HG03025 (cell line): Measurements from ENCODE around the gene OR10D3.
"Not testable (repeated sequence)": the region's sequence is repeated elsewhere in the genome, so short reads cannot be mapped to it uniquely, and the experiment has no call there.

Source experiments
- ATAC-seq: cut with Tn5 transposase; IDR thresholded peaks from one replicate; pipeline ENCODE4 v1.9.1; 2021; ENCODE audit warnings: mild to moderate bottlenecking, moderate library complexity; ENCODE audit not compliant: unreplicated experiment, low FRiP score

OR10D3 gene, protein sequence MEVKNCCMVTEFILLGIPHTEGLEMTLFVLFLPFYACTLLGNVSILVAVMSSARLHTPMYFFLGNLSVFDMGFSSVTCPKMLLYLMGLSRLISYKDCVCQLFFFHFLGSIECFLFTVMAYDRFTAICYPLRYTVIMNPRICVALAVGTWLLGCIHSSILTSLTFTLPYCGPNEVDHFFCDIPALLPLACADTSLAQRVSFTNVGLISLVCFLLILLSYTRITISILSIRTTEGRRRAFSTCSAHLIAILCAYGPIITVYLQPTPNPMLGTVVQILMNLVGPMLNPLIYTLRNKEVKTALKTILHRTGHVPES

GRCh38 chr11:124183068-124183467 lies at the start of gene OR10D3:
Gene OR10D3, plus strand, starts transcription at chr11:124183345. Its CDS starts 1,925 bp downstream, at chr11:124185270.
- ATAC-seq = no peak

GRCh38 chr11:124143034-124143433 lies 40.1 kb upstream of the OR10D3 start:
- ATAC-seq = no peak

- ATAC-seq = no peak
Measured at GRCh38 chr11:124147951-124148350, 35.2 kb upstream of the OR10D3 start.

DNA sequence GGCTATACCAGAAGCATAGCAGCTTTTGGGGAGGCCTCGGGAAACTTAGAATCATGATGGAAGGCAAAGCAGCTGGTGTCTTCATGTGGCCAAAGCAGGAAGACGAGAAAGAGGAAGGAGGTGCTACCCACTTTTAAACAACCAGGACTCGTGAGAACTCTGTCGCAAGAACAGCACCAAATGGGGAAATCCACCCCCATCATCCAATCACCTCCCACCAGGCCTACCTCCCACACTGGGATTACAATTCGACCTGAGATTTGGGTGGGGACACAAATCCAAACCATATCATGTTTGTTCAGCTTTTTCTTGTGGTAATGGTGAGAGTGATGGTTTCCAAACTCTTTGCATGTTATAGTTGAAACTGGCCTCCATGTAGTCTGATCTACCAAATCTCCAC lies 32.5 kb upstream of the OR10D3 start:
- no peak for ATAC-seq

DNA sequence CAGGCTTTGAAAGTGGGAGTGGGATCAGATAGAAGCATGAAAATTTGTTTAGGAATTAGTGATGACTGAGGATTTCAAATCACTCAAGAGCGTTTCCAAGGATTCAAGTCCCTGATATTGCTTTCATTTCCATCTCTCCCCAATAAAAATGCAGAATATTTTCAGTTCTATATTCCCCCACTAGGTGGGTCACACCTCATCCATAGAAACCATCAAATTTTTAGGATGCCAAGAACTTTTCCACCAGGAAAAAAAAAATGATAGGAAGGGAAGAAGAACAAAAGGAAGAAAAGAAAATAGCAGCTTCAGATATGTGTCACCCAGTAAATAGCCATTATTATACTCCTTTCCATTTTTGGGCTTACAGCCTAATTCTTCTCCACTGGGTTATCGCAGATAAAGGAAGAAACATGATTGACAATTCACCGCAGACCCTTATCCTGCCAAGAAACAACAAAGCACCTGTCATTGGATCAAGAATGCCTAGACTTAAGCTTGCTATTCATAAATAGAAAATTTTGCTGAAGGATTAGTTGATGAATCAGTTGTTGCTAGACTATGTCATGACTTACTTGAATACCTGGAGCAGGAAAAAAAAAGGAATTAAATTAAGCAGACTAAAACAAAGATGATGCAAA lies 30.3 kb upstream of the OR10D3 start:
- no peak for ATAC-seq

DNA sequence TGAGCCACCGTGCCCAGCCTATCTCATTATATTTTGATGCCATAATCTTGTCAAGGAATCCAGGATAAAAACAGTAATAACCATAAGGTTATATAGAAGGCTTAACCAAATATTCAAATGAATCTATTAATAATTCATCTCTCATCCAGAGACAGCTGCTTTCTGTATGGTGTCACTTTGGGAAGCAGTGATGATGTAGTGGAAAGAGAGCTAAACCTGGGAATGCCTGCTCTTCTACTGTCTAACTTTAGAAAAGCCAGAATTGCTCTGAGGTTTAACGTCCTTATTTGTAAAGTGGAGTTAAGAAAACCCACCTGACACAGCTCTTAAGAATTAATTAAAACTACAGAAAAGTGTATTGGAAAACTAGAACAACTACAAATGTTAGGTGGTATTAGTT lies 29.3 kb upstream of the OR10D3 start:
- no peak for ATAC-seq

- ATAC-seq = no peak
Measured at GRCh38 chr11:124159481-124159880, 23.7 kb upstream of the OR10D3 start.

GRCh38 chr11:124160986-124161385 lies 22.2 kb upstream of the OR10D3 start:
- no peak for ATAC-seq

DNA sequence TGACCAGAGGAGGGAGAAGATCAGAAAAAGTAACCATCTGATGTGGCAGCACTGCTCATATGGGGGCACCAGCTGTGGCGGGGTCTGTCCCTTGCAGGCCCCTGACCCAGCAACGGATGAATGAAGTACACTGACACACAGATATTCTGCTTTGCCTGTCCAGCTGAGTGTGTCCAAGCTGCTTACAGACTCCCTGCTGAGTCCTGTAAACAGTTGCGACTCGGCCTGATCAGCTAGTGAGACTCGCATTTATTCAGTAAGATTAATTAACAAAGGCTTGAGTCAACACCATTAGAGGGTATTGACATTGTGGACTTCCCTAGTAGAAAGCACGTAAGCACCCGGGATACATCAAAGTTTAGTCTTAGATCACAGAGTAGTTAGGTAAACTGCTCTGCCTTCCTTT lies 15.3 kb upstream of the OR10D3 start:
- no peak for ATAC-seq

DNA sequence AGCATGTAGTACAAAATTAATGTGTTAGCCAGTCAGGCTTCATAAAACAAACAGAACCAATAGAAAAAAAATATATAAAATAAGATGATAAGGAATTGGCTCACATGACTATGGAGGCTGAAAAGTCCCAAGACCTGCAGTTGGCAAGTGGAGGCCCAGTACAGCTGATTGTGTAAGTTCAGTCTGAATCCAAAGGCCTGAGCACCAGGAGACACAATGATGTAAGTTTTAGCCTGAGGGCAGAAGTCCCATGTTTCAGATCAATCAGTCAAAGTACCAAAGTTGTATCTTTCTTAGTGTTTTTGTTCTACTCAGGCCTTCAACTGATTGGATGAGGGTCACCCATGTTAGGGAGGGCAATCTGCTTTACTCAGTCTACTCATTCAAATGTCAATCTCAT lies 14.3 kb upstream of the OR10D3 start:
- no peak for ATAC-seq

DNA sequence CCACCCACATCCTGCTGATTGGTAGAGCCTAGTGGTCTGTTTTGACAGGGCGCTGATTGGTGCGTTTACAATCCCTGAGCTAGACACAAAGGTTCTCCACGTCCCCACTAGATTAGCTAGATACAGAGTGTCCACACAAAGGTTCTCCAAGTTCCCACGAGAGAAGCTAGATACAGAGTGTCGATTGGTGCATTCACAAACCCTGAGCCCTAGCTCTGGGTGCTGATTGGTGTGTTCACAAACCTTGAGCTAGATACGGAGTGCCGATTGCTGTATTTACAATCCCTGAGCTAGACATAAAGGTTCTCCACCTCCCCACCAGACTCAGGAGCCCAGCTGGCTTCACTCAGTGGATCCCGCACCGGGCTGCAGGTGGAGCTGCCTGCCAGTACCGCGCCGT lies 12.8 kb upstream of the OR10D3 start:
- ATAC-seq = not testable (repeated sequence)

- no peak for ATAC-seq
Measured at GRCh38 chr11:124170801-124171586, 12.2 kb upstream of the OR10D3 start.

DNA sequence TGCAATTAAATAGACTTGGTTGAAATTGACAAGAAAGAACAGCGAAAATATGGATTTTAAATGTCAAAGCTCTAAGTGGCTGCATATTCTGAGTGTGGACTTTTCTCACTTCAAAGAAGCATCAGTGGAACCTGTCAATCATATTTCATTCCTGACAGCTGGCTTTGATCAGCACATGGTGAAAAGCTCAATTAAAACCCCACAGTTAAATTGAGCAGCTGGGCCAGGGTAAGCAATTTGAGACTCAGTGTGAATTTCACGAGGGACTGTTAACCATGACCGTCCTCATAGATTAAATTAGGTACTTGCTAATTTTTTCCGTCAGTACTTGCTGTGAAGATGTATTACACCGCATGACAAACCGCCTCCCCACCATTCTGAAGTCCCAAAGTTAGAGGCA lies 11.0 kb upstream of the OR10D3 start:
- ATAC-seq = no peak

GRCh38 chr11:124172599-124172998 lies 10.5 kb upstream of the OR10D3 start:
- ATAC-seq = no peak

GRCh38 chr11:124174001-124174583 lies 9.1 kb upstream of the OR10D3 start:
- no peak for ATAC-seq

DNA sequence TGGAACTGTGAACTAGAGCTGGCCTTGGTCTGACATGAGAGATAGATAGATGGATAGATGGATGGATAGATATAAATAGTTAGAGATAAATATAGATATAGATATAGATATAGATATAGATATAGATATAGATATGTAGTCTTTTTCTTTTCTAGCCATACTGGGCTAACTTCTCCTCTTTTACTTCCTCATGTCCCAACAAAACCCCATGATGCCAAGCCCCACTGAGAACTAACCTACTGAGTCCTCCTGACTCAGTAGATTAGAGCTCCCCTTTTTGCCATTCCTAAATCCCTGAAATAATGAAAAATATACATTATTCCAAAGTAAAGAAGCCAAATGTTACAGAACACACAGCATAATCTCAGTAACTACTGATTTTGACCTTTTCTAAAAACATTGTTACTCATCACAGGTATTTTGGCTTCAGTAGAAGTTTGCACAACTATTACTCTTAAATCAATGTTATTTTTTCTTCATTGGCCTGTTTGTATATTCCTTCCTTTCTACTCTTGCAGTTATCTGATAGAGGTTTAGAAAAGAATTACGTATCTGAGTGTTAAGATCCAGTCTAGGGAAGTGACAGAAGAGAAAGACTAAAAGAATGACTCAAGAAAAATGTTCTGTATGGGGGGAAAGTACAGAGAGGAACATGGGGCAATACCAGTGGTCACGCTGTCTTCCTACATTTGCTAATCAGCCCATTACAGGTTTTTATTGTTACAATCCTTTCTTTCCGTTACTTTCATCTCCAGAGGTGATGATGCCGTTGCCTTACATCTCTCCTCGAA lies 6.0 kb upstream of the OR10D3 start:
- no peak for ATAC-seq

GRCh38 chr11:124179310-124179709 lies 3.8 kb upstream of the OR10D3 start:
- ATAC-seq = no peak

- no peak for ATAC-seq
Measured at GRCh38 chr11:124190298-124191139, 7.4 kb downstream of the OR10D3 start.

GRCh38 chr11:124193221-124194010 lies 10.3 kb downstream of the OR10D3 start:
- no peak for ATAC-seq
